ENCODE data around the gene SCIN.

GRCh38 chr7:12581897-12582296, 11.4 kb downstream of the SCIN start:
- TF ChIP-seq, protein P1, sequence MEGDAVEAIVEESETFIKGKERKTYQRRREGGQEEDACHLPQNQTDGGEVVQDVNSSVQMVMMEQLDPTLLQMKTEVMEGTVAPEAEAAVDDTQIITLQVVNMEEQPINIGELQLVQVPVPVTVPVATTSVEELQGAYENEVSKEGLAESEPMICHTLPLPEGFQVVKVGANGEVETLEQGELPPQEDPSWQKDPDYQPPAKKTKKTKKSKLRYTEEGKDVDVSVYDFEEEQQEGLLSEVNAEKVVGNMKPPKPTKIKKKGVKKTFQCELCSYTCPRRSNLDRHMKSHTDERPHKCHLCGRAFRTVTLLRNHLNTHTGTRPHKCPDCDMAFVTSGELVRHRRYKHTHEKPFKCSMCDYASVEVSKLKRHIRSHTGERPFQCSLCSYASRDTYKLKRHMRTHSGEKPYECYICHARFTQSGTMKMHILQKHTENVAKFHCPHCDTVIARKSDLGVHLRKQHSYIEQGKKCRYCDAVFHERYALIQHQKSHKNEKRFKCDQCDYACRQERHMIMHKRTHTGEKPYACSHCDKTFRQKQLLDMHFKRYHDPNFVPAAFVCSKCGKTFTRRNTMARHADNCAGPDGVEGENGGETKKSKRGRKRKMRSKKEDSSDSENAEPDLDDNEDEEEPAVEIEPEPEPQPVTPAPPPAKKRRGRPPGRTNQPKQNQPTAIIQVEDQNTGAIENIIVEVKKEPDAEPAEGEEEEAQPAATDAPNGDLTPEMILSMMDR (IDR thresholded peaks at IDR 0.05): no peak
- TF ChIP-seq POLR2A (IDR thresholded peaks at IDR 0.05): no peak
